NCI-H345 treated with DMSO at 0.1 percent for 48 hours (cell line): ENCODE results near the gene CPHXL.
A peak's percentile ranks its signal among the peaks of the same experiment; 100 is the strongest.

ENCODE experiments used
- DNase-seq: peaks from one replicate; lab custom pipeline; 2025; ENCODE audit not compliant: unreplicated experiment; lab: John Stamatoyannopoulos, UW

CPHXL gene

GRCh38 chr16:75726390-75726789 is at the start of gene CPHXL:
CPHXL (minus strand) TSS chr16:75726490; CDS start chr16:75726442, 48 bp downstream.
- no peak for DNase-seq

DNA sequence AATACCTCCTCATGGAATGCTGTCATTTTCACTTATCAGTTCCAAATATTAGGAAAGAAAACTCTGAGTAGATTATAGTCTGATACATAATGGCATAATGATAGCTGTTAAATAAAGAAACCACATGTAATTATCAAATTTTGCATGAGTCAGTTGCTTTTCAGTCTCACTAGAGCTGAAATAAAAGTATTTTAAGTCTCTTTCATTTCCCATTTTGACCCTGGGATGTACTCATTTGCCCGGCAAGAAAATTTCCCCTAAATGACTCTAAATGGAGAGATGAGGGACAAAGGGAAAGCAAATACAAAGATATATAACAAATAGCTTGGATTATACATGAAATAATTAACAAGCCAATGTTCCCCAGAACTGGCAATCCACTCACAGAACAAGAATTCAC is 47.9 kb upstream of the CPHXL start:
- no peak for DNase-seq

DNA sequence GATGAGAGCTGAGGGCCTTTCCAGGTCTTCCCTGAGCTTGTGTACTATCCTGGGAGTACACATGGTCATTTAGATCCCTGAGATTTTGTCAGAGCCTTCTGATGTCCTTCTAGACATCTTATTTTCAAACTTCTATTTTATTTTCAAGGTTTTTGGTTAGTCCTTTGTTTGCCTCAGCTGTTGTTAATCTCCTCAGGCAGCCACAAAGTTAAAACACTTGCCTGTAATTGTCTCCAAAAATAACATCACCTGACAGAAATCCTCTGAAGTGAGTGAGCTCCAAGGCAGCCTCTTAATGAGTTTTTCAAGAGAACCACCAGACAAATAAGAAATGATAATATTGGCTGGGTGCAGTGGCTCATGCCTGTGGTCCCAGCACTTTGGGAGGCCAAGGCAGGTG is 43.8 kb upstream of the CPHXL start:
- no peak for DNase-seq

GRCh38 chr16:75764154-75764768 is 38.0 kb upstream of the CPHXL start:
- peak; percentile 3 for DNase-seq

DNA sequence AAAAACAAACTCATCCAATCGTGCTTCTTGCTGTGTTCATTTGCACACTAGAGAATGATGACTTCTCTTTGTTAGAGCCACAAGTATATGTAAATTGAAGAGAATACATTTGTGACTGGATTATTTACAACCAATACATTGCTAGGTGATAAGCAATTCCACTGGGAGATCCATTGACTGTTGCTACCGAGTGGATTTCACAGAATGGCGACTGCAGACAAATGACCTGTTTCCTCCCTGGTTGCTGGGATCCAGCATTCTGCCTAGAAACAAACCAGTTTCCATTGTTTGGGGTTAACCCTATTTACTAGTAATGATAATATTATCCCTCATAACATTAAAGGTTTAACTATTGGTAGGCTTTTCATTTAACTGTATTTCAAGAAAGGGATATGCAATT is 36.9 kb upstream of the CPHXL start:
- no peak for DNase-seq

GRCh38 chr16:75762746-75763145 is 36.5 kb upstream of the CPHXL start:
- no peak for DNase-seq

DNA sequence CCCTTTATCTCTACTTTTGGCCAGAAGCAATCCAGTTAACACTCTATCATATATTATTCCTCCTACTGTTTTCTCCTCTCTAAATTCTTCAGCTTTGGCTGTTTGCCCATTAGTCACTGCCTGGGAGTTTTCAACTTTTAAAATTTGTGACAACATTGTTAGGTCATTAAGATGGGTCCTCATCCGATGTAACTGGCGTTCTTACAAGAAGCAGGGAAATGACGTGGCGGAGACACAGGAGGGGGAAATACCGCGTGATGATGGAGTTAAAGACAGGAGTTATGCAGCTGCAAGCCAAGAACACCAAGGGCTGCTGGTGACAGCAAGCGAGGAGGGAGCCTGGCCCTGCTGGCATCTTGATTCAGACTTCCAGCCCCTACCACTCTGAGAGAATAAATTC is 34.8 kb upstream of the CPHXL start:
- DNase-seq, result no peak

GRCh38 chr16:75760018-75760519 is 33.8 kb upstream of the CPHXL start:
- no peak for DNase-seq

- DNase-seq, result no peak
These were observed 31.9 kb upstream of the CPHXL start for GRCh38 chr16:75758215-75758614.

DNA sequence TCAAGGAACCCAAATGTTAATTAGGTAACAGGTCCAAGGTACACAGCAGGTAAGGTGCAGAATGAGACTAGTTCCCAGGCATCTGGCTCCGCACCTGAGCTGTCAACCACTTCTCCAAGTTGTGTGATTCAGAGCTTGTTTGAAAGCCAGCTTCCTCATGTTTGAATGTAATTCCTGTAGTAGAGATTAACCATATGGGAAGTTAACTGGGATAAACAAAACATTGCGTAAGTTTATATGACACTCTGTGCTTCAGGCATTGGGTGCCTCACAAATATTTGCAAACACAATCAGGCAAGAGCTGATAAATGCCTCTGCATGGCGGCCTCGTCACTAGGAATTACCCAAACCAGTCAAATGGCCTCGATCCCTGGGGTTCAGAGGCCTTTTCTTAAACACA is 27.9 kb upstream of the CPHXL start:
- no peak for DNase-seq

DNA sequence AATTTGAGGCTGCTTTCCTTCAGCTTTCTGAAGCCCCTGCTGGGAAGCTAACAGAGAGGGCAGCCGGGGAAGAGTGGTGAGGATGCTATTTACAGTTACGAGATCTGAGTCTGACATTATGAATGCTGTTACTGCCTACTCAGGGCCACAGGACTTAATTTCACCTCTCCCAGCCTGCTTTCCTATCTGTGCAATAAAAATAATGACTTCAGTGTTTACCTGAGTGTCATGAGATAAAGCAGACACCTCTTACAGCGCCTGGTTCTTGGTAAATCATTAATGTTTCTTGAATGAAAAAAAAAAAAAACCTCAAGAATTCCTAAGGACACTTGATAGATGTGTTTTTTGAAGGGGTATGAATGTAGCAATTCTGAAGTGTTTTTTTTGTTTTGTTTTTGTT is 24.2 kb upstream of the CPHXL start:
- no peak for DNase-seq

DNA sequence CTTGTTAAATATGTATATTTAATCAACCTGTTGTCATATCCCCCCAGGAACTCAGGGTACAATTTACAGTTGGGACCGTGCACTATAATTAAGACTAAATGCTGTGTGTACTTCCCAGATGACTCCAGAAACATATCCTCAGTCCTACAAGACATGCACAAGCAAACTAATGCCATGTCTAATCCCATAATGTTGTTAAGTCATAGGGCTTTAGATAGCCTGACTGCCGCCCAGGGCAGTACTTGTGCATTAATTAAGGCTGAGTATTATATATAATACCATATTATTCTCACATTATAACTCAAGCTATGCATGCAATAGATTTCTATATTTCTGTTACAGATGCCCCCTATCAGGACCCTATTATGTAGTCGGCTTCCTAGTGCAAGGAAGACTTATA is 20.1 kb upstream of the CPHXL start:
- no peak for DNase-seq

GRCh38 chr16:75745823-75746222 is 19.5 kb upstream of the CPHXL start:
- DNase-seq, result no peak

DNA sequence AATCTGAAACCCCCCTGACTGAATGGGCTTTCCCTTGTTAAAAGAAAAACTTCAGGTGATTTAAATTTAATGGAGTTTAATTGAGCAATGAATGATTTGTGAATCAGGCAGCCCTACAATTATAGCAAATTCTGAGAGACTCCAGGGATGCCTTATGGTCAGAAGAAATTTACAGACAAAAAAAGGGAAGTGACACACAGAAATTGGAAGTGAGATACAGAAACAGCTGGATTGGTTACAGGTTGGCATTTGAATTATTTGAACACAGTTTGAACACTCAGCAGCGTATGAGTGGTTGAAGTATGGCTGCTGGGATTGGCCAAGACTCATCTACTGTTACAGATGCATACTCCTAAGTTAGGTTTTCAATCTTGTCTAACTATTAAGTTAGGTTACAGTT is 19.0 kb upstream of the CPHXL start:
- no peak for DNase-seq

- no peak for DNase-seq
These were observed 16.2 kb upstream of the CPHXL start for GRCh38 chr16:75742424-75743047.

DNA sequence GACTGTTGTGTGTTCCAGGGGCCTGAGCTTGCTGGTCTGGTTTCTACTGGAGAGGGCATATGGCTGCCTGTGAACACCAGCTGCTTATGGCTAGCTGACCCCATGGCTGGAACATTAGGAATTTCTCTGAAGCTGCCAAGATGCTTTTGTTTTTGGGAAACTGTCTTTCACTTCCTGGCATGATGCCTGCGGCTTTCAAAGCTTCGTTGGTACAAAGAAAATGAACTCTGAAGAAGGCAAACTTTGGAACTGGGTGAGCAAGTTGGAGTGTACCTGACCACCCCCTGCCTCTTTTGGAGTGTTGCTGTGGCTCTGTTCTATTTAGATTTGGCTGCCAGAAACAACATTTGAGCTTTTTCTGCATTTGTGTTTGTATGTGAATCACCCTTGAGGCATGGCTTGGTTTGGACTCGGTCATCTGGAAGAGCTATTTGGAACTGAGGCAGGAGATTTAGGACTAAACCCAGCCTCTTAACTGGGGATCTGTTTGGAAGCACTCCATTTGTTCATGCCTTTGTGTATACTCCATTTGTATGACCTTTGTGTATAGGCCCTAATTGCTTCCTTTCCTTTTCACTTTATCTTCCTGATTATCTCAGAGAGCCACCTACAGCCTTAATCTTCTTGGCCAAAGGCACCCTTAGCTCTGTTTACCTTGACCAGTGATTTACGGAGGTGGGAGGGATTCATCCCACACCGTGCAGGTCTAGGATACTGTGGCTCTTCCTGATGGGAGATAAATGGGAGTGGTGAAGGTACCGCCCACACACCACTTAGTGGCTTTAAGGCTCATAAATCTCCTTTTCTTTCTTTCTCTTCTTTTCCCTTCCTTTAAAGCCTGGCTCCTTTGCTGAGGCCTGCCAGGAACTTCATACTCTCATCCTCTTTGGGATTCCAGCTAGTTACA is 7.3 kb upstream of the CPHXL start:
- no peak for DNase-seq

- no peak for DNase-seq
These were observed 6.6 kb upstream of the CPHXL start for GRCh38 chr16:75732871-75733270.

- DNase-seq, result no peak
These were observed 931 bp upstream of the CPHXL start for GRCh38 chr16:75727221-75727620.

GRCh38 chr16:75718452-75718851 is 7.8 kb downstream of the CPHXL start:
- DNase-seq, result no peak

DNA sequence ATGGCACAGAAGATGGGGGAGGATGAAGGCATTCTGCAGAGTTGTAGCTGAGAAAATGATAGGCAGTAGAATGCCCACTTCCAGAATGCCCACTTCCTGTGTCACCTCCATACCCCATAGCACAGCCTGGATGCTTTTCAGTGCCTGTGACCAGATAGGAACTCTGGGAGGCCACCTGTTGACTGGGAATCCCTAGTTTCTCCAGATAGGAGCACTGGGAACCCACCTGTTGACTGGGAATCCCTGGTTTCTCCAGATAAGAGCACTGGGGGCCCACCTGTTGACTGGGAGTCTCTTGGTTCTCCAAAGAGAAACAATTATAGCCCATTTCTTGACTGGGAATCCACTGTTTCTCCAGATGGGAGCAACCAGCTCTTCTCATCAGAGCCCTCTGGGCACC is 11.6 kb downstream of the CPHXL start:
- no peak for DNase-seq

- DNase-seq, result no peak
These were observed 15.9 kb downstream of the CPHXL start for GRCh38 chr16:75710344-75710743.

GRCh38 chr16:75703306-75703705 is 23.0 kb downstream of the CPHXL start:
- no peak for DNase-seq
